Kidney (tissue), 14 donors: Measurements from ENCODE around the gene NR6A1. TPM values are rescaled to one million over a fixed set of nuclear protein-coding genes. Genes with fewer than 3 reads are reported as not detected.

Source experiments
- DNase-seq, 5 donors: peaks; one replicate each; pipeline ENCODE4 v3.0.0-alpha.2; 2013 to 2020
- FAIRE-seq: peaks from 2 replicates; lab custom pipeline; 2012; peaks lifted over from hg19 to GRCh38; lab: Jason Lieb, UNC
- H3K27ac ChIP-seq, 2 donors: one replicate each; pipeline ENCODE4 v1.7.0; 2013; ENCODE audit warnings: low read depth in 2 of 2, low read length in 2 of 2, inconsistent platforms in 1 of 2
- H3K27me3 ChIP-seq: one replicate; pipeline ENCODE4 v1.7.1; 2013; ENCODE audit warnings: low read length, inconsistent platforms; ENCODE audit not compliant: control insufficient read depth, insufficient read depth
- H3K36me3 ChIP-seq, 3 donors: one replicate each; pipeline versions ENCODE4 v1.7.0 to v1.7.1; 2013; ENCODE audit warnings: low read length in 3 of 3, control low read depth in 1 of 3, inconsistent platforms in 1 of 3; ENCODE audit not compliant: insufficient read depth in 3 of 3, control insufficient read depth in 2 of 3
- H3K4me1 ChIP-seq, 3 donors: one replicate each; pipeline versions ENCODE4 v1.7.0 to v1.7.1; 2013; ENCODE audit warnings: low read length in 3 of 3, inconsistent platforms in 1 of 3, low read depth in 1 of 3; ENCODE audit not compliant: control insufficient read depth in 2 of 3, insufficient read depth in 2 of 3
- H3K4me3 ChIP-seq, 3 donors: one replicate each; pipeline versions ENCODE4 v1.7.0 to v1.8.1; 2013; ENCODE audit warnings: low read length in 3 of 3, control low read depth in 1 of 3, inconsistent platforms in 1 of 3
- H3K9ac ChIP-seq, 3 donors: one replicate each; pipeline versions ENCODE4 v1.7.0 to v1.7.1; 2013; ENCODE audit warnings: low read length in 3 of 3, control low read depth in 1 of 3, inconsistent platforms in 1 of 3
- H3K9me3 ChIP-seq, 3 donors: one replicate each; pipeline versions ENCODE4 v1.7.0 to v1.7.1; 2013; ENCODE audit warnings: low read length in 3 of 3, control low read depth in 1 of 3, inconsistent platforms in 1 of 3; ENCODE audit not compliant: control insufficient read depth in 2 of 3, insufficient read depth in 1 of 3
- CTCF ChIP-seq: IDR thresholded peaks from 3 replicates; pipeline ENCODE4 v1.5.1; 2012; ENCODE audit warnings: mild to moderate bottlenecking, moderate library complexity, borderline replicate concordance; ENCODE audit not compliant: insufficient read depth; ENCODE audit errors: extremely low read depth
- intact Hi-C: fragments of 100-400 bp; cut with DNase I; formaldehyde crosslinking; loops from one replicate; pipeline ENCODE4 v1.11.1; 2022
- polyA plus RNA-seq: library from polyadenylated mRNA; stranded (reverse); fragments of 350-450 nt; fragmentation: Illumina TruSeq; extraction: RNeasy Lipid Tissue Mini Kit (QIAGEN cat#74804); gene quantifications from one replicate; pipeline ENCODE4 v1.2.3, GENCODE V29; 2014; ENCODE audit warnings: low read depth, low replicate concordance; ENCODE audit not compliant: insufficient read depth
- total RNA-seq: library from RNA; stranded (reverse); fragmentation: NEBNext Ultra II Directional; extraction: Animal tissue kit (Norgen Biotek cat#: 25700); gene quantifications from one replicate; pipeline ENCODE4 v1.2.1, GENCODE V29; 2021
- donor health status: control.
- donor health status: control.
- donor health status: control.
- donor health status: control.
- donor health status: control.
- donor health status: DM: yes; HTN: yes; CAD: no.
- donor health status: Normal renal cell carcinoma (clear cell type).

NR6A1 gene
- total and polyA plus RNA-seq, 2 donors from 2014 or later, result 1.2 to 3.5 TPM

DNA sequence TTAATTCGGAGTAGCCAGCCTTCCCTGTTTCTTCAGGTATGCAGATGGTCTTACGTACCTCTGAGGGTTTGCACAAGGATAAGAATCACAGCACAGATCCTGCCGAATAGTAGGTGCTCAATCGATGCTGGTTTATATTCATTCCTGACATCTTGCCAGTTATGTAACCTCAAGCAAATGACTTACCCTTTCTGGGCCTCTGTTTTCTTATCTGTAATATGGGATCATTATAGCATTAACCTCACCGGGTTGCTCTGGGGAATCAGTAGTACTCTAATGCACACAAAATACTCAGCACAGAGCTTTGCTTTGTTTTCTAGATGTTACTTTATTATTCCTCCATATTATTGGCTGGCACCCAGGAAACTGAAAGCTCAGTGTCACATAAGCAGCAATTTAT lies 256.2 kb downstream of the NR6A1 start:
- H3K27me3 ChIP-seq, result no peaks in the 10 kb centered on the region
- no peaks in the 10 kb centered on the region for H3K9me3 ChIP-seq
- no peaks in the 10 kb centered on the region for H3K4me1 ChIP-seq
- no peak overlapping the region for H3K4me3 ChIP-seq
- no peak for DNase-seq
- no peak overlapping the region for H3K9ac ChIP-seq
- no peaks in the 10 kb centered on the region for H3K36me3 ChIP-seq
- no peak for FAIRE-seq
- TF ChIP-seq CTCF, result no peak
- no peak overlapping the region for H3K27ac ChIP-seq
- intact Hi-C loops, result no loop called here

- no peak for FAIRE-seq
- no peaks in the 10 kb centered on the region for H3K36me3 ChIP-seq
- H3K9ac ChIP-seq, result no peak overlapping the region
- no peak overlapping the region for H3K4me3 ChIP-seq
- no peaks in the 10 kb centered on the region for H3K27me3 ChIP-seq
- H3K27ac ChIP-seq, result no peak overlapping the region
- no peaks in the 10 kb centered on the region for H3K4me1 ChIP-seq
- intact Hi-C loops, result no loop called here
- no peak for DNase-seq
- TF ChIP-seq CTCF, result no peak
- no peaks in the 10 kb centered on the region for H3K9me3 ChIP-seq
Measured at GRCh38 chr9:124514125-124514524, 257.0 kb downstream of the NR6A1 start.

- Histone ChIP-seq H3K9ac (no peak overlapping the region), H3K4me3 (no peak overlapping the region), H3K9me3 (no peaks in the 10 kb centered on the region), H3K27me3 (no peaks in the 10 kb centered on the region), H3K27ac (no peak overlapping the region), H3K4me1 (no peaks in the 10 kb centered on the region), H3K36me3 (no peaks in the 10 kb centered on the region)
- DNase-seq (no peak), FAIRE-seq (no peak)
- intact Hi-C loops, result no loop called here
- TF ChIP-seq CTCF, result no peak
Measured at GRCh38 chr9:124513376-124513994, 257.6 kb downstream of the NR6A1 start.

GRCh38 chr9:124512806-124513204 lies 258.3 kb downstream of the NR6A1 start:
- no peak for TF ChIP-seq CTCF
- Histone ChIP-seq H3K9ac (no peak overlapping the region), H3K4me1 (no peaks in the 10 kb centered on the region), H3K4me3 (no peak overlapping the region), H3K27ac (no peak overlapping the region), H3K27me3 (no peaks in the 10 kb centered on the region), H3K9me3 (no peaks in the 10 kb centered on the region), H3K36me3 (no peaks in the 10 kb centered on the region)
- no peak for FAIRE-seq
- intact Hi-C loops, result no loop called here
- DNase-seq, result no peak
